Psoas muscle (tissue), 8 donors: ENCODE data around the gene IQCF2. TPM values are rescaled to one million over a fixed set of nuclear protein-coding genes. Genes with fewer than 3 reads are reported as not detected.
"Not testable (repeated sequence)": the region's sequence is repeated elsewhere in the genome, so short reads cannot be mapped to it uniquely, and the experiment has no call there.

Source experiments
- ATAC-seq, 4 donors: fragments of 200-7000 bp; cut with Tn5 transposase; one replicate each; pipeline ENCODE4 v1.9.1; 2020; ENCODE audit warnings: moderate library complexity in 3 of 4, mild to moderate bottlenecking in 2 of 4
- DNase-seq, 2 donors: peaks; one replicate each; pipeline ENCODE4 v3.0.0-alpha.2; 2020
- H3K27ac ChIP-seq: fragments of 200-600 bp; one replicate; pipeline ENCODE4 v1.8.0; 2022
- H3K27me3 ChIP-seq, 3 donors: fragments of 200-600 bp in 1 of 3; one replicate each; pipeline versions ENCODE4 v1.6.1 to v1.8.0; 2013 to 2022; ENCODE audit warnings: low read length in 2 of 3, mild to moderate bottlenecking in 2 of 3, moderate library complexity in 1 of 3; ENCODE audit not compliant: insufficient read depth in 3 of 3
- H3K36me3 ChIP-seq, 2 donors: fragments of 200-600 bp in 1 of 2; one replicate each; pipeline versions ENCODE4 v1.6.1 to v1.8.0; 2013 to 2022; ENCODE audit warnings: low read depth in 1 of 2, mild to moderate bottlenecking in 1 of 2, moderate library complexity in 1 of 2; ENCODE audit not compliant: insufficient read depth in 1 of 2
- H3K4me1 ChIP-seq: fragments of 200-600 bp; one replicate; pipeline ENCODE4 v1.8.0; 2022
- H3K4me3 ChIP-seq: fragments of 200-600 bp; one replicate; pipeline ENCODE4 v1.8.0; 2022; ENCODE audit warnings: mild to moderate bottlenecking
- H3K9me3 ChIP-seq: fragments of 200-600 bp; one replicate; pipeline ENCODE4 v1.8.0; 2022
- WGBS, 3 donors: extraction: QIAGEN DNeasy Blood & Tissue Kit; methylation state at CpG; one replicate each; pipeline versions ENCODE4 v1.1.6 to v1.1.7; 2013; 5-methylcytosine and 5-hydroxymethylcytosine counted together
- intact Hi-C, 2 donors: fragments of 100-400 bp; cut with DNase I; formaldehyde crosslinking; loops; one replicate each; pipeline versions ENCODE4 v1.11.0 to v1.14.2; 2022
- polyA plus RNA-seq, 3 donors: library from polyadenylated mRNA; stranded (reverse); fragments of 200-250 nt; gene quantifications; one replicate each; pipeline ENCODE4 v1.2.3, GENCODE V29; 2013
- total RNA-seq, 4 donors: library from RNA; stranded (reverse); fragmentation: NEBNext Ultra II Directional in 2 of 4; extraction: Animal tissue kit (Norgen Biotek cat#: 25700) in 2 of 4; gene quantifications; one replicate each; pipeline versions ENCODE4 v1.2.1 to v1.2.4, GENCODE V29; 2021 to 2023
- TF ChIP-seq, protein P1 (sequence below): fragments of 200-600 bp; IDR thresholded peaks from one replicate; pipeline ENCODE4 v1.8.0; 2022; ENCODE audit warnings: antibody characterized with exemption
- donor health status: healthy with polysubstance abuse.
- donor health status: DM: no; HTN: no; CAD: no; lungs with moderate emphysema.
- donor health status: Bipolar disorder and iron deficiency.
- donor health status: healthy.
- donor health status: DM: yes; HTN: yes; CAD: no.
- donor health status: DM: no; HTN: no; CAD: no.
- donor health status: DM: no; HTN: no; CAD: no.
- donor health status: DM: yes; HTN: yes; CAD: no.

Gene IQCF2
- total and polyA plus RNA-seq, 7 donors = not detected

DNA sequence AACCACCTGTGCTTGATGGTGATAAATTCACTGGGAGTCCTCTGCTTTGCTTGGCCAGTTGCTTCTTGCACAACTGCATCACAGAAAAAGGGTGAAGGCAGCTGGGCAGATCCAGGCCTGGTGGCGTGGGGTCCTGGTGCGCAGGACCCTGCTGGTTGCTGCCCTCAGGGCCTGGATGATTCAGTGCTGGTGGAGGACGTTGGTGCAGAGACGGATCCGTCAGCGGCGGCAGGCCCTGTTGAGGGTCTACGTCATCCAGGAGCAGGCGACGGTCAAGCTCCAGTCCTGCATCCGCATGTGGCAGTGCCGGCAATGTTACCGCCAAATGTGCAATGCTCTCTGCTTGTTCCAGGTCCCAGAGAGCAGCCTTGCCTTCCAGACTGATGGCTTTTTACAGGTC, 31.1 kb upstream of the IQCF2 start:
- no peaks in the 10 kb centered on the region for H3K36me3 ChIP-seq
- DNase-seq (no peak), ATAC-seq (no peak)
- no peaks in the 10 kb centered on the region for H3K4me1 ChIP-seq
- H3K4me3 ChIP-seq = no peak overlapping the region
- H3K27me3 ChIP-seq = no peaks in the 10 kb centered on the region
- H3K9me3 ChIP-seq = peaks cover 4% of the 10 kb centered on the region
- intact Hi-C loops = no loop called here
- TF ChIP-seq, protein P1, sequence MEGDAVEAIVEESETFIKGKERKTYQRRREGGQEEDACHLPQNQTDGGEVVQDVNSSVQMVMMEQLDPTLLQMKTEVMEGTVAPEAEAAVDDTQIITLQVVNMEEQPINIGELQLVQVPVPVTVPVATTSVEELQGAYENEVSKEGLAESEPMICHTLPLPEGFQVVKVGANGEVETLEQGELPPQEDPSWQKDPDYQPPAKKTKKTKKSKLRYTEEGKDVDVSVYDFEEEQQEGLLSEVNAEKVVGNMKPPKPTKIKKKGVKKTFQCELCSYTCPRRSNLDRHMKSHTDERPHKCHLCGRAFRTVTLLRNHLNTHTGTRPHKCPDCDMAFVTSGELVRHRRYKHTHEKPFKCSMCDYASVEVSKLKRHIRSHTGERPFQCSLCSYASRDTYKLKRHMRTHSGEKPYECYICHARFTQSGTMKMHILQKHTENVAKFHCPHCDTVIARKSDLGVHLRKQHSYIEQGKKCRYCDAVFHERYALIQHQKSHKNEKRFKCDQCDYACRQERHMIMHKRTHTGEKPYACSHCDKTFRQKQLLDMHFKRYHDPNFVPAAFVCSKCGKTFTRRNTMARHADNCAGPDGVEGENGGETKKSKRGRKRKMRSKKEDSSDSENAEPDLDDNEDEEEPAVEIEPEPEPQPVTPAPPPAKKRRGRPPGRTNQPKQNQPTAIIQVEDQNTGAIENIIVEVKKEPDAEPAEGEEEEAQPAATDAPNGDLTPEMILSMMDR = no peak
- no peak overlapping the region for H3K27ac ChIP-seq
- WGBS, 3 donors = 89 to 94% (median 92%) methylated on average over 13 of the region's 13 CpGs

GRCh38 chr3:51830836-51831385, 30.5 kb upstream of the IQCF2 start:
- TF ChIP-seq, protein P1 = no peak
- WGBS, 3 donors = 36 to 38% (median 37%) methylated on average over 4 of the region's 4 CpGs
- intact Hi-C loops = no loop called here

DNA sequence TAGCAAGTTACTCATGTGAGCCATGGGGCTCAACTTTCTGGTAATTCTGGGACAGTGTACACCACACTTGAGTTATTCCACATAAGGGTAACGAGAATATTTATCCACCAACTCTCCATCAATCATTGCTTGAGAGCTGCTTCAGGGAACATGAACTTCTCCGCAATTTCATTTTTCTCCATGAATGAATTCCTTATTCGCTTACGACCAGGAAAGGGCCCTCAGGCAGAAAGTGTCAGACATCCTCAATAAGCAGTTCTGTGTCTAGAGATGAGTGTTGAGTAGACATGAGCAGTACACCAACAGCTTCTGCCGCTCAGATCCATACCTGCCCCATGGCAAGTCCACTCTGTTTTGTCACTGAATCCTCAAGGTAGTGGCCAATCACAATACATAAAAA, 24.8 kb upstream of the IQCF2 start:
- intact Hi-C loops = no loop called here
- Histone ChIP-seq H3K9me3 (no peaks in the 10 kb centered on the region), H3K27me3 (peaks cover 0 to 7% (median 0%) of the 10 kb centered on the region in 3 donors), H3K36me3 (no peaks in the 10 kb centered on the region), H3K27ac (no peak overlapping the region), H3K4me3 (no peak overlapping the region), H3K4me1 (no peaks in the 10 kb centered on the region)
- 83 to 86% (median 85%) methylated on average over 5 of the region's 5 CpGs for WGBS, 3 donors
- TF ChIP-seq, protein P1 = no peak
- DNase-seq = no peak
- no peak for ATAC-seq

More at GRCh38 chr3:51830836-51831385, 30.5 kb upstream of the IQCF2 start:
- ATAC-seq (no peak), DNase-seq (no peak)
- Histone ChIP-seq H3K36me3 (no peaks in the 10 kb centered on the region), H3K4me3 (no peak overlapping the region), H3K27me3 (no peaks in the 10 kb centered on the region), H3K9me3 (peaks cover 4% of the 10 kb centered on the region), H3K4me1 (no peaks in the 10 kb centered on the region), H3K27ac (no peak overlapping the region)

GRCh38 chr3:51845129-51845528, 16.3 kb upstream of the IQCF2 start:
- 73 to 77% (median 75%) methylated on average over 7 of the region's 7 CpGs for WGBS, 3 donors
- Histone ChIP-seq H3K36me3 (no peaks in the 10 kb centered on the region), H3K4me3 (no peak overlapping the region), H3K4me1 (no peaks in the 10 kb centered on the region), H3K27ac (no peak overlapping the region), H3K9me3 (peaks cover 3% of the 10 kb centered on the region), H3K27me3 (peaks cover 0 to 8% (median 0%) of the 10 kb centered on the region in 3 donors)
- intact Hi-C loops = no loop called here
- TF ChIP-seq, protein P1 = no peak
- ATAC-seq (no peak), DNase-seq (no peak)

DNA sequence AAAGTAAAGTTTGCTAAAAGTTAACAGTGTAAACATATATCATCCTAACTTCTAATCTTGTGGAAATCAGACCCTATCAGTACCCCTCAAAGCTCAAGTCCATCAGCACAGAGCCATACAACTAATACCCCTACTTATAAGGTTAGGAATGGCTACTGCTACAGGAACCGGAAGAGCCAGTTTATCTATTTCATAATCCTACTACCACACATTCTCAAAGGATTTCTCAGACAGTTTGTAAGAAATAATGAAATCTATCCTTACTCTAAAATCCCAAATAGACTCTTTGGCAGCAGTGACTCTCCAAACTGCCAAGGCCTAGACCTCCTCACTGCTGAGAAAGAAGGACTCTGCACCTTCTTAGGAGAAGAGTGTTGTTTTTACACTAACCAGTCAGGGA, 6.0 kb upstream of the IQCF2 start:
- H3K4me3 ChIP-seq, H3K36me3 ChIP-seq, H3K27me3 ChIP-seq, intact Hi-C loops, H3K4me1 ChIP-seq, H3K9me3 ChIP-seq, ATAC-seq, H3K27ac ChIP-seq, DNase-seq: not testable (repeated sequence)
- 73 to 97% (median 89%) methylated on average over 1 of the region's 1 CpG for WGBS, 3 donors
